GM18867 (cell line): ENCODE measurements around the gene SELE.

Experiments
- ATAC-seq: cut with Tn5 transposase; IDR thresholded peaks from one replicate; pipeline ENCODE4 v1.9.1; 2021; ENCODE audit warnings: mild to moderate bottlenecking, moderate library complexity; ENCODE audit not compliant: unreplicated experiment

The SELE gene, protein sequence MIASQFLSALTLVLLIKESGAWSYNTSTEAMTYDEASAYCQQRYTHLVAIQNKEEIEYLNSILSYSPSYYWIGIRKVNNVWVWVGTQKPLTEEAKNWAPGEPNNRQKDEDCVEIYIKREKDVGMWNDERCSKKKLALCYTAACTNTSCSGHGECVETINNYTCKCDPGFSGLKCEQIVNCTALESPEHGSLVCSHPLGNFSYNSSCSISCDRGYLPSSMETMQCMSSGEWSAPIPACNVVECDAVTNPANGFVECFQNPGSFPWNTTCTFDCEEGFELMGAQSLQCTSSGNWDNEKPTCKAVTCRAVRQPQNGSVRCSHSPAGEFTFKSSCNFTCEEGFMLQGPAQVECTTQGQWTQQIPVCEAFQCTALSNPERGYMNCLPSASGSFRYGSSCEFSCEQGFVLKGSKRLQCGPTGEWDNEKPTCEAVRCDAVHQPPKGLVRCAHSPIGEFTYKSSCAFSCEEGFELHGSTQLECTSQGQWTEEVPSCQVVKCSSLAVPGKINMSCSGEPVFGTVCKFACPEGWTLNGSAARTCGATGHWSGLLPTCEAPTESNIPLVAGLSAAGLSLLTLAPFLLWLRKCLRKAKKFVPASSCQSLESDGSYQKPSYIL

DNA sequence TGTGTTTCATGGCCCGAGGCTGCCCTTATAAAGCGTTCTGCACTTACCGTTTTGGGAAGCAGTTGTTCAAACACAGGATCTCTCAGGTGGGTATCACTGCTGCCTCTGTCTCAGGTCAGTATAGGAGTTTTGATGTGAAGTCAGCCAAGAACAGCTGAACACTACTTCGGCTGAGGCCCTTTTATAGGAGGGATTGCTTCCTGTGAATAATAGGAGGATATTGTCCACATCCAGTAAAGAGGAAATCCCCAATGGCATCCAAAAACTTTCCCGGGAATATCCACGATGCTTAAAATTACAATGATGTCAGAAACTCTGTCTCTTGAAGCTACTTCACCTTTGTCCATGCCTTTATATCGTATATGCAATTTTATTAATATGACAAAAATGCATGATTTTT is at the start of gene SELE:
Gene SELE, minus strand, starts transcription at position 156 of the 400 bp plus-strand sequence. CDS start 467 bp downstream, outside the sequence.
- ATAC-seq = no peak

DNA sequence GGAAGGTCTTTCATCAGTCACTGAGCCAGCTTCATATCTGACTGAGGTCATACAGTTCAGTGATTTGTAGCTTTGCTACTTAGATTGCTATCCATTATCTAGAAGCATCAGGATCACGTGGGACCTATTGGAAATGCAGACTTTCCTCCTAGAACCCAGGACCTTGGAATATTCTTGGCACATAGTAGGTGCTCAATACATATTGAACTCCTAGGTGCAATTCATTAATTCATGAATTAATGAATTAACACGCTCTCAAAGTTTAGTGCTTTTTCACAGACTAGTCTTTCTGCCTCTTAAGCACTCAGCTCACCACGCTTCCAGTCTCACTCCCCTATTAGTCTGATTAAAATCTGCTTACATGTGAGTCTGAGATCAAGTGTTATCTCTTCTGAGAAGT is 48.7 kb upstream of the SELE start:
- ATAC-seq = no peak

DNA sequence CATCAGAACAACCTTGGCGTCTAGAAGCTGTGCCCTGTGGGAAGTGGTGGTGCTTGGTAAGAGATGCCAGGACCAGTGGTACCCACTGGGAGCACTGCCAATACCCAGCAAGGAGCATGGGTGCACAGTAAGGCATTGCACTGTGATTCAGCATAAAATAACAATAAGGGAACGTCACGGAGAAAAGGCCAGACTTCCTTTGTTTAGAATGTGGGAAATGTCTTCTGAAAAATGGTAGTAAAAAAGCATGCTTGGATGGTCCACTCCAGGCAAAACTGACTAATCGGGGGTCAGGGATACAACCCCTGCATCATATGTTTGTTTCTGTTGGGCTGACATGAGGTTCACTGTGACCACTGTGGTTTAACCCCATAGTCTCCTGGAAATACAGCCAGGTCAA is 46.1 kb upstream of the SELE start:
- no peak for ATAC-seq

DNA sequence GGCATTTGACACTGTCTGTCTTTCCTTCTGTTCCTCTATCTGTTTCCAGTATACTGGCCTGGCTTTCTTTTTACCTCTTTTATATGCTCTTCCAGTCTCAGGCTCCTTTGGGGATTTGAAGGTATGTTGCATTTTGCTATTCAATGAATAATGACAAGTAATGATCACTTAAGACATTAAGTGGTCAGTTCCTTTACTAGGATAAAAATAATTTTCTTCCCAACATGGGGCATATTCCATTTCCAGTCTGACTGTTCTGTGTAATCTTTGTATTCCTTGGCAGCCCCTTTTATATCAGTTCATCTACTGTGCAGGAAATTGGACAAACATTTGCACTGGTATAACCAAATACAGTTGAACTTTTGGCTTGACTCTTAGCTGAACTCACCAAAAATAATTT is 45.3 kb upstream of the SELE start:
- ATAC-seq = no peak

DNA sequence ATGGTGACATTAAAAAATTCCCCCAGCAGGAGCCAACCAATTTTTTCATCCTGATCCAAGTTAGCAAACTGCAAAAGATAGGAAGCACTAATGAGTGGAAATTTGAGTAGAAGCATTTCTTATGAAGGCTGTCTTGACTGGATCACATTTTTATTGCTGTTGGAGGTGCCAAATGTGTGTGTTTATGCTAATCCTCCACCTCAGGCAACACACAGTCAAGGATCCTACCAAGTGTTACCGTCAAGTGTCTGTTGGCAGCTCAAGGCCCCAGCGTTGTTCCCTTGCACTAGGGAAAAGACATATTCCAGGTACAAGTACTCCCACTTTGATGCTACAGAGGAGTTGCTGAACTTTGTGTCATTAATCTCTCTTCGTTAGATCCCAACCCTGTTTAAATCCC is 42.6 kb upstream of the SELE start:
- no peak for ATAC-seq

DNA sequence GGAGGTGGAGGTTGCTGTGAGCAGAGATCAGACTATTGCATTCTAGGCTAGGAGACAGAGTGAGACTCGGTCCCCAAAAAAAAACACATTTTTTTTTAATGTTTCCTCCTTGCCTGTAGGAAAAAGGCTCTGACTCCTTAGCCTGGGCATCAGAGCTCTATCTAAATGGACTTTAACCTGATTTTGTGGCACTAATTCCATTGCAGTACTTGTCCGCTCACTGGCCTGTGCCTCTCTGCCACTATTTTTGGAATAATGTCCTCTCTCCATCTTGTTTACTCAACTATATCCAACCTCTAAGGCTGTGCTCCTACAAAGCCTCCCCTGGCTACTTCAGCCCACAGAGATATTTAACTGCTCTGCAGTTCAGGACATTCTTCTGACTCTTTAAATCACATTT is 34.3 kb upstream of the SELE start:
- no peak for ATAC-seq

DNA sequence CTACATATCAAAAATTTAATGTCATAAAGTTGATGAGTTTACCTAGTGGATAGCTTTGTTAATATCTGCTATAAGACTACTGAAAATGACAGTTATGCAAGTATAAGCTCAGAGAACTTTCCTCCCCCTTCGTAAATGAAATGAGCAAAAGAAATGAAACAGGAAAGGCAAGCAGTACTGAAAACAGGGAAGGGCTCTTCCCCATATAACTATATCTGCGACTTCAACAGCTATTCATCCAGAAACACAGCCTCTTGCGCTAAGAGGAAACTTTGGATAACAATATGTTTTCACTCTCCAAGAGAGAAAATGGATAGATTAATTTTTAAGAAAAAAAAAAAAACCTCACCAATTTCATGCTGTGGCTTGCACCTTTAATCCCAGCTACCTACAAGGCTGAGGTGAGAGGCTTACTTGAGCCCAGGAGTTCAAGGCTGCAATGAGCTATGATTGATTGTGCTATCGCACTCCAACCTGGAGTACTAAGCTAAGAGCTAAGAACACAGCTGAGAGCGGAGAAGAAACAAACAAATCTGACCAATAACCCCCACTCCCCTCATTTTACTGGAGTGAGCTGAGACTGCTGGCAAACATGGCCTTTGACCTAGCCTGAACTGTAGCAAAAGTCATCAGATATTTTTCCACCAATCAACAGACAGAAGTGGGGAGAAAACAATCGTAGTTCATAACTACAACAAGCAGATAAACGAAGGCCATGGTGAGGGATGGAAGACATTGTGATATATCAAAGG is 31.9 kb upstream of the SELE start:
- ATAC-seq = no peak

DNA sequence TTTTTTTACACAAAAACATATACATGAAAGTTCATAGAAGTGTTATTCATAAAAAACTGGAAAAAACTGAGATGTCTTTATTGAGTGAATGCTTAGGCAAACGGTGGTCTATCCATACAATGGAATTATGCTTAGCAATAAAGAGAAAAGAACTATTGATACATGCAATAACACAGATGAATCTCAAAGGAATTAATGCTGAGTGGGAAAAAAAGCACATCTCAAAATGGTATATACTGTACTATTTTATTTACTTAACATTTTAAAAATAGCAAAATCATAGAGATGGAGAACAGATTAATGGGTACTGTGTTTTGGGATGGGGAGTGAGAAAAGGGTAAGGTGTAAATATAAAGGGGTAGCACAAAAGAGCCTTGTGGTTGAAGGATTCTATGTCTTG is 31.0 kb upstream of the SELE start:
- ATAC-seq = no peak

DNA sequence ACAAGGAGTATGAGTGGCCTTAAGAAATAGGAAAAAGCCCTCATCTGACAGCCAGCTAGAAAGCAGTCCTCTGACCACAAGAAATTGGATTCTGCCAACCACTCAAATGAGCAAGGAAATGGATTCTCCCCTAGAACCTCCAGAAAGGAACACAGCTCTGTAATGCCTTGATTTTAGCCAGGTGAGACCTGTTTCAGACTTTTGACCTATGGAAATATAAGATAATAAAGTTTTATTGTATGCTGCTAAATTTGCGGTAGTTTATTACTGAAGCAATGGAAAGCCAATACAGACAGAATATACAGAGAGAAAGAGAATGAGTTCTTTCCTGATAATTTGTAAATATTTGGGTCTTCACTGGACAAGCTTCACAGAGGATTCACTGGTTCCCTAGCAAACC is 28.8 kb upstream of the SELE start:
- no peak for ATAC-seq

DNA sequence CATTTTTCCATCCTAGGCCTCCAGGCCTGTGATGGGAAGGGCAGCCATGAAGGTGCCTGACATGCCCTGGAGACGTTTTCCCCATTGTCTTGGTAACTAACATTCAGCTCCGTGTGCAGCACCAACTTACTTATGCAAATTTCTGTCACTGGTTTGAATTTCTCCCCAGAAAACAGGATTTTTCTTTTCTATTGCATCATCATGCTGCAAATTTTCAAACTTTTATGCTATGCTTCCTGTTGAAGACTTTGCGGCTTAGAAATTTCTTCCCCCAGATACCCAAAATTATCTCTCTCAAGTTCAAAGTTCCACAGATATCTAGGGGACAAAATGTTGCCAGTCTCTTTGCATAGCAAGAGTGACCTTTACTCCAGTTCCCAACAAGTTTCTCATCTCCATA is 25.2 kb upstream of the SELE start:
- ATAC-seq = no peak

DNA sequence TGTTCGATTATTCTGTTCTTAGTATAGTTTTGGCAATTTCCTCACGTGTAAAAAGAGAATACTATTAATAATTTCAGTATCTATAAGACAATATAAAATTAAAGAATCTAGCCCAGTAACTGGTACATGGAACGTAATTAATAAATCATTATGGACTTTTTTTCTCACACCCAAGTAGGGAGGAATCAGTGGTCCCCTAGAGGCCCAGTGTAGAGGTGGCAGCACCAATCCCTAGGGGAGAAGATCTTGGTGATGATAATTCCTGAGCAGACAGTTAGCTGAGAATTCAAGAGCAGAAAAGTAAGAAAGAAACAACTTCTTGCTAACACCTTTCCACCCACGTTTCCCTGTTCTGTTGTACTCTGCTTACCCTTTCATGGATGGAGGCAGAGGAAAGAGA is 19.7 kb upstream of the SELE start:
- no peak for ATAC-seq

DNA sequence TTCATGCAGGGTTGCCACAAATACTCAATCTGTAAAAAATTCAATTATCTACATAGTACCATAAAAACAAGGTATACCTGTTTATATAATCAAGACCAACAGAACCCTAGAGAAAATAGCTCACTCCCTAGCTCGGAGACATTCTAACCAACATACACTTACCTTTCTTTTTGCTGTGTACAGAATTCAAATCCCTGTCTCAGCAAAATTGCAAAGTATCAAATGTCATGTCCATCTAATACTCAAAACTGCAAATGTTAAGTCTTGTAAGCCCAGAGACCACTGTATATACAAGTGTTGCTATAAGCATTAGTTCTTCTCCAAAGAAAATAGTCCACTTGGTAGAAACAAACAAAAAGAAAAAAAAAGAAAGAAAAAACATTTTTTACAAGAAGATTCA is 16.2 kb upstream of the SELE start:
- no peak for ATAC-seq

DNA sequence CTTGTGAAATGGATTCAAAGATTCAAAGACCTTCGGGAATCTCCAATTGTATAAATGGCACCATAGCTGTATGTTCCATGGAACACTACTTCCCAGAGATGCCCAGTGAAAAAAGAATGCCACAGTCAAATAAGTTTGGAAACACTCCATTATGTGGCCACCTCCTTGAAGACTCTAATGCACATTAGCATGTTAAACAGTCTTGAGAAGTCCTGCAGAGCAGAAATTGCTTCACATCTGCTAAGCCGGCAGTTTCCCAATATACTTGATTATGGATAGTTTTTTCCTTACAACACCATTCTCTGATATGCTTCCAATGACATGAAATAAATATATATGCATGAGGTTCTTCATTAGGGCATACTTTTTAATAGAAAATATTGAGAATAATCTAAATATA is 12.7 kb upstream of the SELE start:
- no peak for ATAC-seq

DNA sequence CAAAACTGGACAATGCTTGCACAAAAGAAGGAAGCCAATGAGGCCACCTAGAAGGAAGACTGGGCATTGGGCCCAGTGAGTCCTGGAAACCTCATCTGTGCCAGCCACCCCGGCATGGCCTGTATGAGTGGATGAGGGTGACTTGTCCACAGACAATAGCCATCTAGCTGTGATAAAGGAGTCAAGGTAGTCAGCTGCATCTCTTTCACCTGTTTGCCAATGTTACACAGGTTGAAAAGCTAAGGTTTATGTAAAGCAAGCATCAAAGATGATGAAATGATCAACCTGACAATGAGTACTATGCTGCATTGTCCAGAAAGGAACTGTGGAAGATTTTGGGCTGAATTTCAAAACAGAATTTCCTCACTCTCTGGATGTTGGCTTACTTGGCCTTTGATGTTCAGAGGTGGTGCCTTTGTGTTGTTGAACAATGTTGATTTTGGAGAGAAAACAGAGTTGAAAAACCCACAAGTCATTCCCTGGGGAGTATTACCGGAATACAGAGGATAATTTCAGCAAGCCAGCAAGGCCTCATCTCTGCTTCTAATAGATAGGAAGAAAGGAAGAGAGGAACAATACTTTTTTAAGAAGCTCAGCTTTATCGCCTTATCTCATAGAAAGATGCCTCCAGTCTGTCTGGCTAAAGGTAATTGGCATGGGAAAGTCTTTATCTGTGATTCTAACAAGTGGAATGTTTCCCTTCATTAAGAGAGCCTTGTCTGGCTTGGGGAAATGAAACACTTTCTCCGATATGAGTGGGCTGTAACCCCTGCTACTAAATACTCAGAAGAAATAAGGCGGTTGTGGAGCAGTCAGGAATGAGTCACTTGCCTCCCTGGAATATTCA is 11.4 kb upstream of the SELE start:
- ATAC-seq = no peak

DNA sequence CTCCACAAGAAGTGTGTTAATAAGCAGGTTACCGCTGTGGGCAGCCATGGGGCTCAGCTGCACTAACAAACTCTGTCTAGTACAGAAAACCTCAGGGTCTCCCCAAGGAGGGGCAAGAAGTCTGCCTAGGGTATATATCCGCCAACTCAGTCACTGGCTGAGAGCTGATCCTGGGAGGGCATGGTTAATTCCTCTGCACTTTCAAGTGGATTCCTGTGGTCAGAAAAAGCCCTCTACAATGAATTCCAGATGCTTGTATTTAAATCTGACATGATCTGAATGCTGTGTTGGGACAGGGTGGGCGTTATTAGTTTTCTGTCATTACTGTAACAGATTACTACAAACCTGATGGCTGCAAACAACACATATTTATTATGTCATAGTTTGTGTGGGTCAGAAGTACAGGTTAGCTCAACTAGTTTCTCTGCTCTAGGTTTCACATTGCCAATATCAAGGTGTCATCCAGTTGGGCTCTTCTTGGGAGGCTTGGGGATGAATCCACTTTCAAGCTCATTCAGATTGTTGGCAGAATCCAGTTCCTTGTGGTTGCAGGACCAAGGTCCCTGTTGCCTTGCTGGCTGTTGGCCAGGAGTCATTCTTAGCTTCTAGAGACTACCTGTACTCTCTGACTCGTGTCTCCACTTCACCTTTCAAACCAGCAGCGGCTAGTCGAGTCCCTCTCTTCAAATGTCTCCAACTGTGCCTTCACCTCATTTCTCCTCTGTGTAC is 8.0 kb upstream of the SELE start:
- no peak for ATAC-seq

DNA sequence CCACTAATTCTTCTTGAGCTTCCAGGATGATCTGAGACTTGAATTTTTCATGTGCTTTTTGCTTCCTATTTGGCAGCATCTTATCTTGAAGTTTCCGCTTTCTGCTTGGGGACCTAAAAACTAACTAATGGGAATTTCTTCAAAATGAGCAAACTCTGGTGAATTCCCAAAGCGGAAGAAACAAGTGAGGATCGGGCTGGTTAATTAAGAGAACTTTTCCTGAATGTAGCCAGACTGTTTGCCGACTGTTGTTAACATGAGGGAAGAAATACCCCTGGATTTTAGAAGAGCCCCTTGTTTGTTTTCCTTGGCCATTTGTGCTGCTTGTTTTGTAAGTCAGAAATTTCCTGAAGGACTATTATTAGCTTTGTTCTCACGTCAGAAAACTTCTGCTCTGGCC is 6.1 kb upstream of the SELE start:
- ATAC-seq = no peak

DNA sequence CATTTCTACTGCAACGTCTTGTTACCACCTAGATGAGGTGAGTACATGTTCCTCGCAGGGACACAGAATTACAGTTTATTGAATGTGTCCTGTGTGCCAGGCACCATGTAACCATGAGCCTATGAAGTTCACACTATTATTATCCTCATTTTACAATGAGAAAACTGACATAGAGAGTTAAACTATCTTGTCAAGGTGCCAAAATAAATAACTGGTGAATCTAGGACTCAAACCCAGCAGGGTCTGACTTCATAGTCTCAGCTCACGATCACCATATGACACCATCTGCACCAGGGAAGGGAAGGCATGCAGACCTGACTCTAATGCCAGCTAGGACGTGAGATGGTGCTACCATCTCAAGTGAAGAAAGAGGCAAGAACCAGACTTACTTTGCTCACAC is 2.4 kb downstream of the SELE start:
- ATAC-seq = no peak

DNA sequence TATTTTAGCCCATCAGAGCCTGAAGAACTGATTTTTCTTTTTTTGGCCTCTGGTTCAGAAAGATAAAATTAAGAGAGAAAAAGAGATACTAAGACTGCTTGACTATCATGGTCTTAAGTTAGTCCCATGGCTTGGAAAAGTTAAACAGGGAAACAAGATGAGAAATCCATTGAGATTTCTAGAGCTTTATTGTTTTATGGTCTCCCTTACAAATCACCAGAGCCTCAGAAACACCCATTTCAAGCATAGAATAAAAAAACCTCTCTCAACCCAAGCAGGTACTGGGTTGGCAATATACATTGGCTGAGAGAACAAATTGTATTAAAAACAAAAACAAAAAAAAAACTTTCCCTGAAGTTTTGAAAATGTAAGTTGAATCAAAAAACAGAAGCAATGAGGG is 3.9 kb downstream of the SELE start:
- no peak for ATAC-seq

DNA sequence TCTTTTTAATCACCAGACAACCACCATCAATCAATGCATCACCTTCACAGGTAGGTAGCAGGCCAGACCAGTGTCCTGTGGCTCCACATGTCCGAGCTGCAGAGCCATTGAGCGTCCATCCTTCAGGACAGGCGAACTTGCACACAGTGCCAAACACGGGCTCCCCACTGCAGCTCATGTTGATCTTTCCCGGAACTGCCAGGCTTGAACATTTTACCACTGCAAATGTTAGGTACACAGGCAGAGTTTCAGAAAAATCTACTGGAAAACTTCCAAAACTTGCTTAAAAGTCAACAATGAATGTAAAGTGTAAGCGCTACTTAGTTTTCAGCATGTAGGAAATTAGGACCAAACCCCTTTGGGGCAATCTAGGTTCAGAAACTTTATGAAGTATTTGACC is 6.6 kb downstream of the SELE start:
- no peak for ATAC-seq

DNA sequence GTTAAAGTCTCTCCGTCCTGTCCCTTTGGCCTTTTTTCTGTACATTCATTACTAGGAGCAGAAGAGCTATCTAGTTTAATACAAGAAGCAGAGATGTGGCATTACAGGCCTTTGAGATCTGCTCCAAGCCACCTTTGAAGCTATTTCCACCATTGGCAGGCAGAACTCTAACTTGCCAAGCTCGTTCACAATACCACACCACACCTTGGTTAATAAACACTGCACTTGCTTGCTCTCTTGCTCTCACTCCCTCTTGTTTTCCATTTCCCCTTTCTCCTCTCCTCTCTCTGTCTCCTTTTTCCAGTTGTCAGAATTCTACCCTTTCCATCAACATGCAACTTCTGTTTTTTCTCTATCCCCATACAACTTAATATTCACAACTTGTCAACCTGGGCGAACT is 7.0 kb downstream of the SELE start:
- no peak for ATAC-seq

DNA sequence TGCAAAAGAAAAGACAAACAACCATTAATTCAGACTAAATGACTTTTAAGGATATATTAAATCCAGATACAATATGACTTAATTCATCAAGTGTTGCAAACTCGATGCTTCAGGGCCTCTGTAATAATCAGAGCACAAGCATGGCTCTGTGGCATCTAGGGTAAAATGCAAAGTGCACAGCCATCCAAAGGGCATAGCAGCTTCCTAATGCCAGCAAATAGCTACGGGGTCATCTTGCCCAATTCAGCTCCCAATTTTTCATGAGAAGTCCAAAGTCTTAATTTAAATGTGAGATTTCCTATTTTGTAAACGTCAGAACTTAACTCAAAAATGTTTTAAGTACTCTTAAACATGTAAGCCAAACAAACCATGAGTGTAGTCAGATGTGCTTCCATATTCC is 7.9 kb downstream of the SELE start:
- ATAC-seq = no peak
